Mammary epithelial cell (primary cell): Measurements from ENCODE around the gene CTAGE8.
"Not testable (repeated sequence)": the region's sequence is repeated elsewhere in the genome, so short reads cannot be mapped to it uniquely, and the experiment has no call there.

Experiments used
- CTCF ChIP-seq, 2 donors: IDR thresholded peaks in 1 of 2; conservative IDR thresholded peaks in 1 of 2; 2 replicates each; pipeline ENCODE4 v1.5.1; 2011 to 2012; ENCODE audit warnings: inconsistent platforms in 2 of 2, low read length in 2 of 2, mild to moderate bottlenecking in 2 of 2, control low read depth in 1 of 2, low read depth in 1 of 2; ENCODE audit not compliant: insufficient read depth in 1 of 2; ENCODE audit errors: extremely low read depth in 1 of 2
- EZH2 ChIP-seq: IDR thresholded peaks from 2 replicates; pipeline ENCODE4 v1.6.1; 2012; ENCODE audit warnings: low read length, inconsistent platforms, borderline replicate concordance

GRCh38 chr7:144293794-144294499 lies 24.9 kb upstream of the CTAGE8 start:
- TF ChIP-seq CTCF (conservative IDR thresholded peaks at IDR 0.05 in 1 of 2, IDR thresholded peaks at IDR 0.05 in 1 of 2; ENCODE audit: extremely low read depth in 1 of 2, insufficient read depth in 1 of 2, low read depth in 1 of 2, low read length in 2 of 2); EZH2: not testable (repeated sequence)
